ACC112 (cell line): ENCODE data around the gene DSCAML1.

Source experiments
- H2AFZ ChIP-seq: fragments of 200-600 bp; sonication (generic); one replicate; pipeline ENCODE4 v1.6.0; 2017; ENCODE audit warnings: antibody characterized with exemption, low read length; ENCODE audit not compliant: unreplicated experiment
- H3K27ac ChIP-seq: fragments of 200-600 bp; sonication (generic); 2 replicates; pipeline ENCODE4 v1.5.1; 2014; ENCODE audit warnings: low read depth, mild to moderate bottlenecking, antibody characterized with exemption, low read length, moderate library complexity
- H3K27me3 ChIP-seq: fragments of 200-600 bp; sonication (generic); 2 replicates; pipeline ENCODE4 v1.6.1; 2014; ENCODE audit warnings: mild to moderate bottlenecking, antibody characterized with exemption, low read length, moderate library complexity, mixed read lengths; ENCODE audit not compliant: insufficient read depth
- H3K36me3 ChIP-seq: fragments of 200-600 bp; sonication (generic); 2 replicates; pipeline ENCODE4 v1.6.1; 2016; ENCODE audit warnings: mild to moderate bottlenecking, antibody characterized with exemption, low read length, moderate library complexity, mixed read lengths; ENCODE audit not compliant: insufficient read depth
- H3K4me1 ChIP-seq: fragments of 200-600 bp; sonication (generic); one replicate; pipeline ENCODE4 v1.6.1; 2016; ENCODE audit warnings: low read length, mixed read lengths; ENCODE audit not compliant: insufficient read depth, unreplicated experiment, control insufficient read depth
- H3K4me3 ChIP-seq: fragments of 200-600 bp; sonication (generic); 2 replicates; pipeline ENCODE4 v1.5.1; 2014; ENCODE audit warnings: mild to moderate bottlenecking, low read depth, low read length
- H3K79me2 ChIP-seq: fragments of 200-600 bp; sonication (generic); one replicate; pipeline ENCODE4 v1.6.0; 2016; ENCODE audit warnings: low read length; ENCODE audit not compliant: control insufficient read depth, unreplicated experiment, insufficient read depth

Gene DSCAML1

DNA sequence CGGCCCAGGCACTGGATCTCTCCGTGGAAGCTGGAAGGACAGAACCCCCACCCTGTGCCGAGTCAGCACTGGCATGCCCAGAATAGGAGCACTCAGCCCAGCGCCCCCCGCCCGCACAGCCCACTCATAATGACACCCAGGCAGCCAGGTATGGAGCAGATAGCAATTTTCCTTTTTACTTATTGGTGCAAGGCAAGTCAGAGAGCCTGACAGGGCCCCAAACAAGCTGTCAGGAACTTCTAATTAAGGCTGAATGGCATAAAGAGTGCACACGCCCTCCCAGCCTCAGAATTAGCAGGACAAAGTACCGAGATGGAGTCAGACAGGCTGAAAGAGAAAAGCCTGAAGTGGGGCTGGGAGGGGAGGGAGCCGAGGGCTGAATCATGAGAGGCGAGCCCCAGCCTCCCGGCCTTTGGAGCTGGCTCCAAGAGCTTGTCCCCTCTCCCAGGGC is 76.9 kb downstream of the DSCAML1 start:
- H2AFZ ChIP-seq, result no peak overlapping the region
- H3K79me2 ChIP-seq, result no peaks in the 10 kb centered on the region
- no peak overlapping the region for H3K27ac ChIP-seq
- no peaks in the 10 kb centered on the region for H3K4me1 ChIP-seq
- peaks cover 81% of the 10 kb centered on the region for H3K27me3 ChIP-seq
- no peak overlapping the region for H3K4me3 ChIP-seq
- H3K36me3 ChIP-seq, result no peaks in the 10 kb centered on the region

DNA sequence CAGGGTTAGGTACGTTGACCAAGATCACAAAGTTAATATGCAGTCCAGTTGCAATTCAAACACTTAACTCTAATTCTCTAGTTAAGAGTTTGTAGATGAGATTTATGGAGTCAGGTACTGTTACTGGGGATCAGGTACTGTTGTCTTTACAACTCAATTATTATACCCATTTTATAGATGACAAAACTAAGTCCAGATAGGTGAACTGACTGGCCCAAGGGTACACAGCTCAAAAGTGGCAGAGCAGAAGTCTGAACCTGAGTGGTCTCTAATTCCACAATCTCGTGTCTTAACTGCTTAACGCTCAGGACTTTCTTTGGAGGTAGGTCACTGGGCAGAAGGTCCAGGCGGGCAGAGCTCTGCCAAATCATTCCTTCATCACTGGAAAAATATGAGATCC is 77.5 kb downstream of the DSCAML1 start:
- H3K4me1 ChIP-seq, result no peaks in the 10 kb centered on the region
- no peaks in the 10 kb centered on the region for H3K36me3 ChIP-seq
- no peak overlapping the region for H3K4me3 ChIP-seq
- H3K27me3 ChIP-seq, result peaks cover 80% of the 10 kb centered on the region
- H2AFZ ChIP-seq, result no peak overlapping the region
- H3K79me2 ChIP-seq, result no peaks in the 10 kb centered on the region
- H3K27ac ChIP-seq, result no peak overlapping the region

DNA sequence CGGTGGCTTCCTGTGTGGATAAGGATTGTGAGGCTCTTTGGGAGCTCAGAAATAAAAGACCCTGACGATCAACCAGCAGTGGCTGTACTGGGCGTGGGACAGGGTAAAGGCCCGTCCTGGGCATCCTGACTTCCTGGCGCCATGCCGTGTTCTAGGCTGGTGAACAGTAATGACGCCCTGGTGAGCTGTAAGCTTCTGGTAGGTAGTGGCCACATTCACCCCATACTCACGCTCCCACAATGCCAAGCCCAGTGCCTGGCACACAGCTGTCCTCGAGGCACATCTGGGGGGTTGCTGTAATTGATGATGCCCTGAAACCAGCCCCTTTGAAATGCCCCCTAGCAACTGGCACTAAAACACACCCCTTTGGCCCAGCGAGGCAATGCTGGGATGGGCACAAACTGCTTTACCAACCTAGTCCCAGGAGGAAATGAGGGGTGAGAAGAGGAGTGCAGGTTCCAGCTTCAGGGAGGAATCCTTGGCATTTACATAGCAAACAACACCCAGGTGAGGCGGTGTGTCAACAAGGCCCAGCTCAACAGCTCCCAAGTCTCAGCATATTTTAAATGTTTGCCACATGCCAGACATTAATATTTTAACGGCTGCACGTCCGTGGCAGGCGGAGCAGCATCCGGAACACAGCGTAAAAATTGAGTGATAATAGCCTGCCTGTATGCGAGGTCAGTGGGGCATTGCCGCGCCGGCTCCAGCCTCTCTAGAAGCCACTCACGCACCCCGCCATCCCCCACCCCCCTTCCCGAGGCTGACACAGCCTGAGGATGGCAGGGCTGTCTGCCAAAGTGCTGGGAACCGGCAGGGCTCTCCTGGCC is 79.3 kb downstream of the DSCAML1 start:
- no peaks in the 10 kb centered on the region for H3K79me2 ChIP-seq
- no peaks in the 10 kb centered on the region for H3K4me1 ChIP-seq
- no peaks in the 10 kb centered on the region for H3K36me3 ChIP-seq
- H3K4me3 ChIP-seq, result no peak overlapping the region
- peaks cover 73% of the 10 kb centered on the region for H3K27me3 ChIP-seq
- H2AFZ ChIP-seq, result no peak overlapping the region
- H3K27ac ChIP-seq, result no peak overlapping the region

DNA sequence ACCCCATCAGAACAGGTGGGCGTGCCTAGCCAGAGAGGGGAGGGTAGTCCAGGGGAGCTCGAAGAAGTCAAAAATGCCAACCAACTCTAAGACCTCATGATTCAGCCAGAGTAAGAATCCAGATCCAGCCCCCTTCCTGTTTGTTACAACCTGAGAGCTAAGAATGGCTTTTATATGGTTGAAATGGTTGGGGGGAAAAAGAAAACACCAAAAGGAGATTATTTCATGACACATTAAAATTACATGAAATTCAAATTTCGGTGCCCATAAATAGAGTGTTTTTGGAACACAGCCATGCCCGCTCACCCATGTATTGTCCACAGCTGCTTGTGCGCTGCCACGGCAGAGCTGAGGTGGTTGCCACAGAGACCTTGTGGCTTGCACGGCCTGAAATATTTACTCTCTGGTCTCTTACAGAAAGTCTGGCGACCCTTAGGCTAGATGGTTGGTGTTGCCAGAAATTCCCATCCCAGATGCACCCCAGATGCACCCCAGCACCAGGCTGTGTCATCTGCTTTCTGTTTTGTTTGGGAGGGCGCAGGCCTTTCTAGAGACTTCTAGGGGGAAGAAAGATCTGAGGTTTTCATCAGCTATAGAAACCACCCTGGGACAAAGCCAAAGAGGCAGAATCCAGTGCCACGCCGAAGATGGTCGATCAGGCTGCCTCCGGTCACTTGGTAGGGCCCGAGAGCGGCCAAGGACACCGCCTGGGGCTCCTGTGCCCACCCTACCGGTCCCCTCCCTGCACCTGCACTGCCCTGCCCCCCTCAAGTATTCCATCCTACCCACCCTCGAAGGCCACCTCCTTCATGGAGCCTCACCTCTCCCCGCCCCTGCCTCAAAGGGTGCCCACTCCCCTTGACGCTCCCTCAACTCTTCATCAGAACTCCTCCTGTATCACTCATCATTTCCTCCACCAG is 80.2 kb downstream of the DSCAML1 start:
- no peak overlapping the region for H3K4me3 ChIP-seq
- H3K27ac ChIP-seq, result no peak overlapping the region
- peaks cover 74% of the 10 kb centered on the region for H3K27me3 ChIP-seq

DNA sequence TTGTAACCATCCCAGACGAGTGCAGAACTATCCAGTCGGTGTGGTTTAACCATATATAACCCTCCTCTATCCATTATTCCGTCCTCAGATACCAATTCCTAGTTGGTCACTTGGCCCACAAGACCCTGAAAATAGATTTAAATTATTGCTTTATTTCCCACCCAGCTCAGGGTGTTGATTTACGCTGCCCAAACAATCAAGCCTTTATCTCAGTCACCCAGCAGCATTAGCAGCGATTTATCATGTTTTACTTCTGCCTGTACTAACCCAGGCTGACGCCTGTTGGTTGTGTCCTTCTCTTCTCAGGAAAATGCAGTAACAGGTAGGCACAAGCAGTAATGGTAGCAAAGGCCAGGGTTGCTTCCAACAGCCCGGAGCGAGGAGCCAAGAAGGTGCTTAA is 81.2 kb downstream of the DSCAML1 start:
- no peaks in the 10 kb centered on the region for H3K4me1 ChIP-seq
- H3K27ac ChIP-seq, result no peak overlapping the region
- H3K79me2 ChIP-seq, result no peaks in the 10 kb centered on the region
- peaks cover 77% of the 10 kb centered on the region for H3K27me3 ChIP-seq
- H3K4me3 ChIP-seq, result no peak overlapping the region
- no peak overlapping the region for H2AFZ ChIP-seq
- H3K36me3 ChIP-seq, result no peaks in the 10 kb centered on the region

More for the DNA sequence above, 80.2 kb downstream of the DSCAML1 start:
- H3K36me3 ChIP-seq, result no peaks in the 10 kb centered on the region
- no peak overlapping the region for H2AFZ ChIP-seq
- no peaks in the 10 kb centered on the region for H3K79me2 ChIP-seq
- H3K4me1 ChIP-seq, result no peaks in the 10 kb centered on the region

DNA sequence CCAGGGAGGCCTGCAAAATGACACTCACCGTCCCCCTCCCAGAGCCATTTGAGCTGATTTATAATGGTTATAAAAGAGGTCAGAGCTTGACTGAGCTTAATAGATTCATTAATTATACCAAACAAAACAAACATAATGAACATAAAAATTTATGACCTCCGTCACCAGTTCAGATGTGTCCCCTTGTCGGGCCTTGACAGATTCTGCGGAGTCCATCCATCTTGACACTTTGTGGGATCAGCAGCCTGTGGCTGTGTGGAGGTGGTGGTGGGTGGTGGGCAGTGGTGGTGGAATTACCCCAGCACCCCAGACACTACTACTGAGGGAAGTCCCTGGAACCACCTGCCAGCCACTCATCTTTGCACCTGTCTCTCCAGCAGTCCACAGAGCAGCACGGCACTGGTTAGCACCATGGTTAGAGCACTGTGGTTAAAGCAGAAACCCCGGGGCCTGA is 83.5 kb downstream of the DSCAML1 start:
- H3K27me3 ChIP-seq, result peaks cover 79% of the 10 kb centered on the region

DNA sequence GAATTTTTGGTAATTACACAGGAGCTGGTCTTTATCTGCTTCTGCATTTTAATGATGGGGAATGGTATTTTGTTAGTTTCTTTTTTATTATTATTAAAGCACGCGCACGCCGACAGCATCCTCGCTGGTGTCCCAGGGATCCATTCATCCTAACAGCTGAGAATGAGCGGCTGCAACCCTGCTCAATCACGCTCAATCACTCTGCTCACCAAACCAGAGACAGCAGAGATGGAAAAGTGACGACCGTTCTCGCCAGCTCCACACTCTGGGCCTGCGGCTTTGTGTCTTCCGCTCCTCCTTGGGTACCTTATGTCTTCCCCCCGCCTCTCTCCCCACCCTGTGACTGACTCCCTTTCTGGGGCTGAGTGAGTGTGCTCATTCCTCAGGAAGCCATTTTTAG is 84.5 kb downstream of the DSCAML1 start:
- H3K79me2 ChIP-seq, result no peaks in the 10 kb centered on the region
- H3K27ac ChIP-seq, result no peak overlapping the region
- no peak overlapping the region for H3K4me3 ChIP-seq
- peaks cover 78% of the 10 kb centered on the region for H3K27me3 ChIP-seq
- H3K4me1 ChIP-seq, result no peaks in the 10 kb centered on the region
- H3K36me3 ChIP-seq, result no peaks in the 10 kb centered on the region
- no peak overlapping the region for H2AFZ ChIP-seq

More for the DNA sequence above, 83.5 kb downstream of the DSCAML1 start:
- no peak overlapping the region for H3K4me3 ChIP-seq
- no peak overlapping the region for H3K27ac ChIP-seq
- no peaks in the 10 kb centered on the region for H3K36me3 ChIP-seq
- H3K4me1 ChIP-seq, result no peaks in the 10 kb centered on the region
- no peak overlapping the region for H2AFZ ChIP-seq
- H3K79me2 ChIP-seq, result no peaks in the 10 kb centered on the region

DNA sequence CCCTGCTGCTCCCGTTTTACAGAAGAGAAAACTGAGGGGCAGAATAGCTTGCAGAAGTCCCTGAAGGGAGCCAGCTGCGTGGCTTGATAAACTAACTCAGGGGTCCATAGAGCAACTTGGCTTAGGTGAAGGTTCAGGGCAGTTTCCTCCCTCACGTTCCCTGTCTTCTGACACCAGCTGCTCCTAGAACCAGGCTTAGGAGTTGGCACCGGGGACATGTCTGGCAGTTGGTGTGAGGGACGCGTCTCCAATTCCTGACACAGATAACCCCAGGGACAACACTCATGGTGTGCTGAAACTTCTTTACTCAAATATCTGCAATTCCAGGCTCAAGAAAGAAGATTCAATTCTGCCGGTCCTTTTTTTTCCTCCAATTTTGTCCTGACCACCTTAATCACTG is 85.7 kb downstream of the DSCAML1 start:
- Histone ChIP-seq H3K27me3 (peaks cover 75% of the 10 kb centered on the region), H3K4me3 (no peak overlapping the region), H3K27ac (no peak overlapping the region), H2AFZ (no peak overlapping the region), H3K4me1 (no peaks in the 10 kb centered on the region), H3K79me2 (no peaks in the 10 kb centered on the region), H3K36me3 (no peaks in the 10 kb centered on the region)

DNA sequence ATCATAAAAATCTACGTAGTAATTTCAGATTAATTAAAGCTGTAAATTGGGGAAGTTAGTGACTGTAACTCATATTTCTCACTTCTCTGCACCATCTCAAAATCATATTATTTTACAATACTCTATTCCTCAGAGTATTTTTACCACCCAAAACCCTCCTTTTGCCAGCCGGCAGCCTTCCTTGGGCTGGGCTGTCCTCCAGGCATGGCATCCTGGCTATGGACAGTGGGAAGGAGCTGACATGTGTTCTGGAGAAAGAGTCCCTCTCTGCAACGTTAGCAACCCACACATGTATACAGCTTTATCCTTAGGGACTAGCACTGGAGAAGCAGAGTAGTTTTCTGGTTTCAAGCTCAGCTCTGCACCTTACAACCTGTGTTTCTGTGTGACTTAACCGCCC is 86.8 kb downstream of the DSCAML1 start:
- H3K4me3 ChIP-seq, result no peak overlapping the region
- no peaks in the 10 kb centered on the region for H3K4me1 ChIP-seq
- H3K27me3 ChIP-seq, result peaks cover 77% of the 10 kb centered on the region
- no peak overlapping the region for H3K27ac ChIP-seq
- H3K79me2 ChIP-seq, result no peaks in the 10 kb centered on the region
- H3K36me3 ChIP-seq, result no peaks in the 10 kb centered on the region
- H2AFZ ChIP-seq, result no peak overlapping the region

DNA sequence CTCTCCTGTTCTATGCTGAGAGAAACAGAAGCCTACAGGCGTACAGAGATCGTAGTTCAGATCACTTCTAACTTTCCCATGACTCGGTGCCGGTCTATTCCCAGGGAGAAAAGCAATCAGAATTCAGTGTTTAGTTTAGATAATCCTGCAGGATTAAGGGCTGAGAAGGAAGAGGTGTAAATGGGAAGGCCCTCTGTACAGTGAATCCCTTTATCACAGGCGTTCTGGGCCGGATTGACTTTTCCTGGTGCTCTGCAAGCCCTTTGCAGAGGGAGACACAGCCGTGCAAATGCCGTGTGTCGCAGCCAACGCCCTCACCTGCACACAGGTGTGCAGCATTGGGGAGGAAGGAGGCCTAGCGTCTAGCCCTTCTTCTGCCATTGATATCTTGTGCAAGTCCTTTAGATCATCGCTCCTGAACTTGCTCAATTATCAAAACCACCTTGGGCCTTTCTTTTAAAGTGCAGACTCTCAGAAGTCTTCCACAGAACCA is 90.6 kb downstream of the DSCAML1 start:
- Histone ChIP-seq H3K36me3 (no peaks in the 10 kb centered on the region), H3K79me2 (no peaks in the 10 kb centered on the region), H3K27ac (no peak overlapping the region), H2AFZ (no peak overlapping the region), H3K4me1 (no peaks in the 10 kb centered on the region), H3K4me3 (no peak overlapping the region), H3K27me3 (peaks cover 86% of the 10 kb centered on the region)
